ENCODE data around the gene ZNF316. TPM values are rescaled to one million over a fixed set of nuclear protein-coding genes. Genes with fewer than 3 reads are reported as not detected.

Gene ZNF316
- total RNA-seq, 3 donors from 2014 or later: 10.2 to 21.4 (median 21.3) TPM

DNA sequence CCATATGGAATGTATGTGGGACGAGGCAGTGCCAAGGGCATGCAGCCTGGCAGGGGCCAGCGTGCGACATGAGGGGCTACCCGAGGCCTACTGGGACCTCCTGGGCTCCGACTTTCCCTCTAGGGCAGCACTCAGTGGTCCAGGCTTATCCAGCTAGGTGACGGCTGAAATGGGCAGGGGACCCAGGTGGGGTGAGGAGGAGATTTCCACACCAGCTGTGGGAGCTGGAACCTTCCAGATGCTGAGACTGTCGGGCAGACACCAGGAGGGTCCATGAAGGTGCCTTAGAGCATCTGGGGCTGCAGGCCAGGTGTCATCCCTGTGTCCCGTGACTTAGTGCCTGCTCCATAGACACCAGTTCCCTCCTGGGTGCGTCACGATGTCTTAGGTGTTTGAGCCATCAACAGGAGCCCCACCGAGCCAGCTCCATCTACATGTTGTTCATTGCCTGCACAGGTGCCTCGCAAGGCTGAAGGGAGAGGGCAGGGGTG lies 13.4 kb downstream of the ZNF316 start:
- Histone ChIP-seq H3K36me3 (peaks cover 22% of the 10 kb centered on the region), H3K4me3 (no peak overlapping the region), H3K27ac (no peak overlapping the region), H3K4me1 (no peaks in the 10 kb centered on the region), H3K9me3 (peaks cover 6 to 15% of the 10 kb centered on the region in 2 donors), H3K27me3 (no peaks in the 10 kb centered on the region)
- DNase-seq (ENCODE audit: low spot score in 2 of 2): peak in 1 of 2 donors; percentile 37
- TF ChIP-seq, protein P1, sequence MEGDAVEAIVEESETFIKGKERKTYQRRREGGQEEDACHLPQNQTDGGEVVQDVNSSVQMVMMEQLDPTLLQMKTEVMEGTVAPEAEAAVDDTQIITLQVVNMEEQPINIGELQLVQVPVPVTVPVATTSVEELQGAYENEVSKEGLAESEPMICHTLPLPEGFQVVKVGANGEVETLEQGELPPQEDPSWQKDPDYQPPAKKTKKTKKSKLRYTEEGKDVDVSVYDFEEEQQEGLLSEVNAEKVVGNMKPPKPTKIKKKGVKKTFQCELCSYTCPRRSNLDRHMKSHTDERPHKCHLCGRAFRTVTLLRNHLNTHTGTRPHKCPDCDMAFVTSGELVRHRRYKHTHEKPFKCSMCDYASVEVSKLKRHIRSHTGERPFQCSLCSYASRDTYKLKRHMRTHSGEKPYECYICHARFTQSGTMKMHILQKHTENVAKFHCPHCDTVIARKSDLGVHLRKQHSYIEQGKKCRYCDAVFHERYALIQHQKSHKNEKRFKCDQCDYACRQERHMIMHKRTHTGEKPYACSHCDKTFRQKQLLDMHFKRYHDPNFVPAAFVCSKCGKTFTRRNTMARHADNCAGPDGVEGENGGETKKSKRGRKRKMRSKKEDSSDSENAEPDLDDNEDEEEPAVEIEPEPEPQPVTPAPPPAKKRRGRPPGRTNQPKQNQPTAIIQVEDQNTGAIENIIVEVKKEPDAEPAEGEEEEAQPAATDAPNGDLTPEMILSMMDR (IDR thresholded peaks at IDR 0.05): no peak
- no peak for TF ChIP-seq POLR2A (IDR thresholded peaks at IDR 0.05)
- no peak for TF ChIP-seq POLR2AphosphoS5 (IDR thresholded peaks at IDR 0.05)
- intact Hi-C loops (cut with DNase I; ENCODE audit: low total_unique reads): loop anchor here (2.0 kb wide), 1 partner anchor 38 kb away; no protein-coding TSS in a partner anchor

DNA sequence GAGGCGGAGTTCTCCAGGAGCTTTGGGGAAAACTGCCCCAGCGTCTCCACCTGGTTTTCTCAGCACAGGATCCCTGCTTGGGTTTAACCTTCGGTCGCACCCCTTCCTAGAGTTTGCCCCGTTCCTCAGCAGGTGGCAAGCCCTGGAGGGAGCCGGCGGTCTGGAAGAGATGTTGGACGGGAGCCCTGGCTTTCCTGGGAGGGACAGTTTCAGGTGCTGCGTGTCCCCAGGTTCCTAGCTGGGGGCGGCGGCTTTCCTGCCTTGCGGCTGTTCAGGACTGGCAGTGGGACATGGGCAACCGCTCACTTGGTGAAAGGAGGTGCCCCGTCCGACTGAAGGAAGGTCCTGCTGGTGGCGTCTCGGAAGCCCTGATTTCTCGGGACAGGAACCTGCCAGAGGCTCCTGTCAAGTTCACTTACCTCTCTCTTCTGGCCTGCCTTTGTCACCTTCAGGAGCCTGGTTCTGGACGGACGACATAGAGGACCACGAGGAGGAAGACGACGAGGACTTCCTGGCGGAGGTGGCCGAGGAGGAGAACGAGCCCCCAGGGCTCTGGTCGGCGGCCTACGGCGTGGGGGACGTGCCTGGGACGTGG lies 14.8 kb downstream of the ZNF316 start:
- Histone ChIP-seq H3K4me1 (no peaks in the 10 kb centered on the region), H3K27ac (no peak overlapping the region), H3K27me3 (no peaks in the 10 kb centered on the region), H3K4me3 (no peak overlapping the region), H3K36me3 (peaks cover 22% of the 10 kb centered on the region), H3K9me3 (peaks cover 6 to 15% of the 10 kb centered on the region in 2 donors)
- TF ChIP-seq, protein P1 (IDR thresholded peaks at IDR 0.05): no peak
- TF ChIP-seq POLR2AphosphoS5 (IDR thresholded peaks at IDR 0.05) (no peak), POLR2A (IDR thresholded peaks at IDR 0.05) (no peak)
- intact Hi-C loops (cut with DNase I; ENCODE audit: low total_unique reads): loop anchor here (2.0 kb wide), 1 partner anchor 39 kb away; no protein-coding TSS in a partner anchor
- peak in 1 of 2 donors; percentile 50 for DNase-seq (ENCODE audit: low spot score in 2 of 2)

DNA sequence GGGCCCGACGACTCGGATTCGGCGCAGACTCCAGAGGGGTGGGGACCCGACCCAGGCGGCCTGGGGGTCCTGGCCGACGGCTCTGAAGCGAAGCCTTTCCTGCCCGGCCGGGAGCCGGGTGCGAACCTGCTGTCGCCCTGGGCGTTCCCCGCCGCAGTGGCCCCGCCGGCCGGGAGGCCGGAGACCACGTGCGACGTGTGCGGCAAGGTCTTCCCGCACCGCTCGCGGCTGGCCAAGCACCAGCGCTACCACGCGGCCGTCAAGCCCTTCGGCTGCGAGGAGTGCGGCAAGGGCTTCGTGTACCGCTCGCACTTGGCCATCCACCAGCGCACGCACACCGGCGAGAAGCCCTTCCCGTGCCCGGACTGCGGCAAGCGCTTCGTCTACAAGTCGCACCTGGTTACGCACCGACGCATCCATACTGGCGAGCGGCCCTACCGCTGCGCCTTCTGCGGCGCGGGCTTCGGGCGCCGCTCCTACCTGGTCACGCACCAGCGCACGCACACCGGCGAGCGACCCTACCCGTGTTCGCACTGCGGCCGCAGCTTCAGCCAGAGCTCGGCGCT lies 15.4 kb downstream of the ZNF316 start:
- no peak overlapping the region for H3K4me3 ChIP-seq
- TF ChIP-seq POLR2A (IDR thresholded peaks at IDR 0.05) (no peak), POLR2AphosphoS5 (IDR thresholded peaks at IDR 0.05) (no peak)
- TF ChIP-seq, protein P1 (IDR thresholded peaks at IDR 0.05): no peak
- intact Hi-C loops (cut with DNase I; ENCODE audit: low total_unique reads): no loop called here
- peaks cover 6 to 15% of the 10 kb centered on the region in 2 donors for H3K9me3 ChIP-seq
- H3K27ac ChIP-seq: no peak overlapping the region
- H3K4me1 ChIP-seq: no peaks in the 10 kb centered on the region
- no peaks in the 10 kb centered on the region for H3K27me3 ChIP-seq
- peaks cover 22% of the 10 kb centered on the region for H3K36me3 ChIP-seq
- DNase-seq (ENCODE audit: low spot score in 2 of 2): peak in 1 of 2 donors; percentile 42

DNA sequence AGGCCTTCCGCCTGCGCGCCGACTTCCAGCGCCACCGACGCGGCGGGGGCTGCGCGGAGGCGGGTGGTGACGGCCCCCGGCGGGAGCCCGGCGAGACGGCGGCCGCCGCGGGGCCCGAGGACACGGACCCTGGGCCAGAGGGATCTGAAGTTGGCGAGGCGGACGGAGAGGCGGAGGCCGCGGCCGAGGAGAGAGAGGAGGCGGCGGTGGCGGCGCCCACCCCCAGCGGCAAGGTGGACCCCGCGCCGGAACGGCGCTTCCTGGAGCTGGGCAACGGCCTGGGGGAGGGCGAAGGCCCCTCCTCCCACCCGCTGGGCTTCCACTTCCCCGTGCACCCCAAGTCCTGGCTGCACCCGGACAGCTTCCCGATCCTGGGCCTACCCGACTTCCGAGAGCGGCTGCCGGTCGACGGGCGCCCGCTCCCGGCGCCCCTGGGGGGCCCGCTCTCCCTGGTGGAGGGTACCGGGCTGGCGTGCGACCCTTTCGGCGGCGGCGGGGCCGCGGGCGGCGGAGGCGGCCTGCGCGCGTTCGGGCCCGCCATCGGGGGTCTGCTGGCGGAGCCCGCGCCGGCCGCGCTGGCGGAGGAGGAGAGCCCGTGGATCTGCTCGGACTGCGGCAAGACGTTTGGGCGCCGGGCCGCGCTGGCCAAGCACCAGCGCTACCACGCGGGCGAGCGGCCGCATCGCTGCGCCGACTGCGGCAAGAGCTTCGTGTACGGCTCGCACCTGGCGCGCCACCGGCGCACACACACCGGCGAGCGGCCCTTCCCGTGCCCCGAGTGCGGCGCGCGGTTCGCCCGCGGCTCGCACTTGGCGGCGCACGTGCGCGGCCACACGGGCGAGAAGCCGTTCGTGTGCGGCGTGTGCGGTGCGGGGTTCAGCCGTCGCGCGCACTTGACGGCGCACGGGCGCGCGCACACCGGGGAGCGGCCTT lies 16.2 kb downstream of the ZNF316 start:
- no peak overlapping the region for H3K27ac ChIP-seq
- DNase-seq (ENCODE audit: low spot score in 2 of 2): peak in 1 of 2 donors; percentile 38
- TF ChIP-seq, protein P1 (IDR thresholded peaks at IDR 0.05): no peak
- TF ChIP-seq POLR2AphosphoS5 (IDR thresholded peaks at IDR 0.05) (no peak), POLR2A (IDR thresholded peaks at IDR 0.05) (no peak)
- no peaks in the 10 kb centered on the region for H3K27me3 ChIP-seq
- H3K4me1 ChIP-seq: no peaks in the 10 kb centered on the region
- no peak overlapping the region for H3K4me3 ChIP-seq
- peaks cover 6 to 15% of the 10 kb centered on the region in 2 donors for H3K9me3 ChIP-seq
- intact Hi-C loops (cut with DNase I; ENCODE audit: low total_unique reads): no loop called here
- H3K36me3 ChIP-seq: peaks cover 22% of the 10 kb centered on the region
